B cell (primary cell): ENCODE data around the gene SEPHS2. TPM values are rescaled to one million over a fixed set of nuclear protein-coding genes. Genes with fewer than 3 reads are reported as not detected.

Experiments used
- ATAC-seq: fragments of 200-7000 bp; cut with Tn5 transposase; one replicate; pipeline ENCODE4 v1.10.0; 2021; ENCODE audit warnings: low read depth, mild to moderate bottlenecking, moderate number of reproducible peaks, moderate library complexity
- CTCF ChIA-PET: fragments of 350-600 bp; sonication (Branson Sonifier 250); formaldehyde crosslinking; loops from one replicate; lab custom pipeline; 2021; ENCODE audit warnings: antibody characterized with exemption, inconsistent platforms; lab: Charles Lee
- POLR2A ChIA-PET: fragments of 350-600 bp; sonication (Branson Sonifier 250); formaldehyde crosslinking; loops from one replicate; lab custom pipeline; 2021; ENCODE audit warnings: antibody characterized with exemption; lab: Charles Lee
- DNase-seq: peaks from one replicate; pipeline ENCODE4 v3.0.0; 2013
- H2AFZ ChIP-seq: 2 replicates; pipeline ENCODE4 v1.6.1; 2012; ENCODE audit warnings: mild to moderate bottlenecking, low read depth, low read length; ENCODE audit not compliant: insufficient read depth, poor library complexity, severe bottlenecking
- H3K27ac ChIP-seq, 2 donors: 1 replicate in 1 of 2; 2 replicates in 1 of 2; pipeline ENCODE4 v1.5.1; 2012 to 2013; ENCODE audit warnings: low read length in 2 of 2, mild to moderate bottlenecking in 2 of 2, moderate library complexity in 1 of 2
- H3K27me3 ChIP-seq, 4 experiments: fragments of 200-600 bp in 1 of 4; sonication (generic) in 1 of 4; replicated peaks in 1 of 4; 1 replicate in 2 of 4; 2 replicates in 2 of 4; pipeline versions ENCODE4 v1.6.1 to v1.7.0; 2013 to 2016; ENCODE audit warnings: low read length in 3 of 4, mild to moderate bottlenecking in 2 of 4, mixed read lengths in 1 of 4, moderate library complexity in 1 of 4; ENCODE audit not compliant: insufficient read depth in 4 of 4, control insufficient read depth in 3 of 4; ENCODE audit errors: control extremely low read depth in 1 of 4
- H3K36me3 ChIP-seq, 2 experiments: replicated peaks in 1 of 2; 1 replicate in 1 of 2; 2 replicates in 1 of 2; pipeline versions ENCODE4 v1.6.1 to v1.7.1; 2013; ENCODE audit warnings: low read length in 1 of 2; ENCODE audit not compliant: insufficient read depth in 2 of 2, control insufficient read depth in 1 of 2; ENCODE audit errors: control extremely low read depth in 1 of 2, extremely low read depth in 1 of 2
- H3K4me1 ChIP-seq, 2 donors: fragments of 200-600 bp in 1 of 2; sonication (generic) in 1 of 2; 1 replicate in 1 of 2; 2 replicates in 1 of 2; pipeline versions ENCODE4 v1.5.1 to v1.6.1; 2013 to 2017; ENCODE audit warnings: low read length in 2 of 2; ENCODE audit not compliant: control insufficient read depth in 2 of 2, insufficient read depth in 2 of 2
- H3K4me2 ChIP-seq: replicated peaks from 2 replicates; pipeline ENCODE3; 2012; ENCODE audit warnings: mild to moderate bottlenecking, low read depth, low read length; ENCODE audit not compliant: poor library complexity, severe bottlenecking
- H3K4me3 ChIP-seq, 5 experiments: fragments of 200-600 bp in 1 of 5; sonication (generic) in 1 of 5; 1 replicate in 3 of 5; 2 replicates in 2 of 5; pipeline versions ENCODE4 v1.5.1 to v1.7.0; 2011 to 2016; ENCODE audit warnings: low read length in 4 of 5, mild to moderate bottlenecking in 4 of 5, low read depth in 2 of 5, control low read depth in 1 of 5, moderate library complexity in 1 of 5; ENCODE audit not compliant: insufficient read depth in 1 of 5; ENCODE audit errors: control extremely low read depth in 1 of 5, extremely low read depth in 1 of 5
- H3K79me2 ChIP-seq: fragments of 200-600 bp; sonication (generic); one replicate; pipeline ENCODE4 v1.6.0; 2016; ENCODE audit warnings: low read length; ENCODE audit not compliant: control insufficient read depth, insufficient read depth
- H3K9ac ChIP-seq: fragments of 200-600 bp; sonication (generic); 2 replicates; pipeline ENCODE4 v1.6.1; 2017; ENCODE audit warnings: mild to moderate bottlenecking, low read length, moderate library complexity
- H3K9me3 ChIP-seq, 3 donors: one replicate each; pipeline versions ENCODE4 v1.6.1 to v1.7.1; 2013; ENCODE audit warnings: low read length in 2 of 3; ENCODE audit not compliant: control insufficient read depth in 2 of 3, insufficient read depth in 1 of 3; ENCODE audit errors: control extremely low read depth in 1 of 3
- H4K20me1 ChIP-seq: 2 replicates; pipeline ENCODE4 v1.6.0; 2012; ENCODE audit warnings: mild to moderate bottlenecking, low read length; ENCODE audit not compliant: insufficient read depth, control insufficient read depth, poor library complexity, severe bottlenecking
- H3K27ac Mint-ChIP-seq: one replicate; pipeline ENCODE4 v1.8.0; 2021; ENCODE audit warnings: mixed read lengths
- H3K27me3 Mint-ChIP-seq: one replicate; pipeline ENCODE4 v1.8.0; 2021; ENCODE audit warnings: mixed read lengths
- H3K4me1 Mint-ChIP-seq: one replicate; pipeline ENCODE4 v1.8.0; 2021; ENCODE audit warnings: mixed read lengths
- H3K4me3 Mint-ChIP-seq: one replicate; pipeline ENCODE4 v1.8.0; 2021; ENCODE audit warnings: mixed read lengths
- H3K9me3 Mint-ChIP-seq: one replicate; pipeline ENCODE4 v1.8.0; 2022; ENCODE audit warnings: mixed read lengths; ENCODE audit not compliant: insufficient read depth
- EZH2 ChIP-seq: IDR thresholded peaks from 2 replicates; pipeline ENCODE4 v1.6.1; 2012; ENCODE audit warnings: borderline replicate concordance, low read depth, mild to moderate bottlenecking, moderate library complexity, low read length; ENCODE audit not compliant: insufficient read depth, poor library complexity, severe bottlenecking
- WGBS: methylation state at CpG from one replicate; pipeline ENCODE4 v1.1.5; 2013; ENCODE audit warnings: missing lambda C conversion rate; ENCODE audit not compliant: insufficient coverage; 5-methylcytosine and 5-hydroxymethylcytosine counted together
- intact Hi-C: fragments of 100-400 bp; cut with micrococcal nuclease; formaldehyde crosslinking; loops from one replicate; pipeline ENCODE4 v1.10.0; 2022
- polyA plus RNA-seq: library from polyadenylated mRNA; depleted of rRNA; stranded (reverse); fragments of >200 nt; gene quantifications from 2 replicates; pipeline ENCODE4 v1.2.3, GENCODE V29; 2012
- total RNA-seq, 2 donors: library from RNA; stranded (reverse); fragments of 120-200 nt in 1 of 2; gene quantifications; 1 replicate in 1 of 2; 2 replicates in 1 of 2; pipeline versions ENCODE4 v1.2.3 to v1.2.4, GENCODE V29; 2013 to 2022
- TF ChIP-seq, protein P1 (sequence below): fragments of 200-600 bp; IDR thresholded peaks from one replicate; pipeline ENCODE4 v1.8.0; 2022; ENCODE audit warnings: antibody characterized with exemption, mild to moderate bottlenecking

Gene SEPHS2
- total and polyA plus RNA-seq, 2 donors (not counting 1 experiment from before 2014, with no cell fraction given): 13.8 to 63.2 TPM

DNA sequence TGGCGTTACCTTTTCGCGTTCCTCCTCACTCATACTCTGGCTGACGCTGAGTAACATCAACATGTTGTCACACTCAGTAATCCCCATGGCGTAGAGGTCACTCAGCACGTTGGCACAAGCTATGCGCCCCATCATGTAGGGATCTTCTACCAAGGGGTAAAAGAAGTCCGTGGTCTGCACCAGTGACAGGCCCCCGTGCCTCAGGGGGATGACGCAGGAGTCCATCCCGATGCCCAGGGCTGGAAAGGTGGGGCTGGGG is 596 bp downstream of the SEPHS2 start:
- ChIA-PET CTCF (interaction anchor here (0.6 to 7.4 kb wide), 5 partner anchors 13 to 90 kb away, joined by 3 to 77 read pairs (median 17); partner anchors contain the start of genes DCTPP1, ITGAL and ZNF747), POLR2A (interaction anchor here (0.8 to 2.1 kb wide), 5 partner anchors 15 to 127 kb away, joined by 3 to 6 read pairs (median 5); partner anchors contain the start of genes DCTPP1, ITGAL and ZNF688)
- Histone ChIP-seq H3K4me1 (peaks cover 31 to 35% of the 10 kb centered on the region in 2 donors), H2AFZ (peak overlapping the region; percentile 81), H3K9me3 (peaks cover 0 to 6% (median 0%) of the 10 kb centered on the region in 3 donors), H3K4me2 (peak overlapping the region; percentile 72), H3K79me2 (peaks cover 25% of the 10 kb centered on the region), H3K27ac (peak overlapping the region; percentile 78 to 85), H3K9ac (peak overlapping the region; percentile 74), H3K4me3 (peak overlapping the region; percentile 74 to 99 (median 78)), H4K20me1 (peaks cover 22% of the 10 kb centered on the region), H3K36me3 (peaks cover 0 to 18% of the 10 kb centered on the region in 2 experiments), H3K27me3 (no peaks in the 10 kb centered on the region)
- DNase-seq (no peak), ATAC-seq (no peak)
- Mint-ChIP-seq H3K27ac (peak overlapping the region; percentile 50), H3K27me3 (no peaks in the 10 kb centered on the region), H3K9me3 (no peaks in the 10 kb centered on the region), H3K4me3 (peak overlapping the region; percentile 96), H3K4me1 (peaks cover 43% of the 10 kb centered on the region)
- intact Hi-C loops: loop anchor here (1.0 to 2.0 kb wide), 5 partner anchors 14 to 82 kb away; partner anchors contain the start of genes DCTPP1 and ITGAL
- TF ChIP-seq, protein P1, sequence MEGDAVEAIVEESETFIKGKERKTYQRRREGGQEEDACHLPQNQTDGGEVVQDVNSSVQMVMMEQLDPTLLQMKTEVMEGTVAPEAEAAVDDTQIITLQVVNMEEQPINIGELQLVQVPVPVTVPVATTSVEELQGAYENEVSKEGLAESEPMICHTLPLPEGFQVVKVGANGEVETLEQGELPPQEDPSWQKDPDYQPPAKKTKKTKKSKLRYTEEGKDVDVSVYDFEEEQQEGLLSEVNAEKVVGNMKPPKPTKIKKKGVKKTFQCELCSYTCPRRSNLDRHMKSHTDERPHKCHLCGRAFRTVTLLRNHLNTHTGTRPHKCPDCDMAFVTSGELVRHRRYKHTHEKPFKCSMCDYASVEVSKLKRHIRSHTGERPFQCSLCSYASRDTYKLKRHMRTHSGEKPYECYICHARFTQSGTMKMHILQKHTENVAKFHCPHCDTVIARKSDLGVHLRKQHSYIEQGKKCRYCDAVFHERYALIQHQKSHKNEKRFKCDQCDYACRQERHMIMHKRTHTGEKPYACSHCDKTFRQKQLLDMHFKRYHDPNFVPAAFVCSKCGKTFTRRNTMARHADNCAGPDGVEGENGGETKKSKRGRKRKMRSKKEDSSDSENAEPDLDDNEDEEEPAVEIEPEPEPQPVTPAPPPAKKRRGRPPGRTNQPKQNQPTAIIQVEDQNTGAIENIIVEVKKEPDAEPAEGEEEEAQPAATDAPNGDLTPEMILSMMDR: no peak
- TF ChIP-seq EZH2: no peak
- WGBS: 36% methylated on average over 11 of the region's 11 CpGs
